T47D (cell line): ENCODE data around the gene NCAPG.

Source experiments
- DNase-seq, 2 experiments: peaks; one replicate each; pipeline versions ENCODE4 v3.0.0 to v3.0.0-alpha.2; 2011 to 2012; ENCODE audit warnings: low read depth in 1 of 2, low spot score in 1 of 2
- JUND ChIP-seq: IDR thresholded peaks from 2 replicates; pipeline ENCODE4 v1.6.1; 2012; ENCODE audit warnings: low read depth
- in situ Hi-C: cut with HindIII; loops from 2 replicates; pipeline ENCODE4 v1.10.0; 2016; ENCODE audit warnings: low sequenced_read_pairs, low pct_unique_long_range_greater_than_20kb

Gene NCAPG

DNA sequence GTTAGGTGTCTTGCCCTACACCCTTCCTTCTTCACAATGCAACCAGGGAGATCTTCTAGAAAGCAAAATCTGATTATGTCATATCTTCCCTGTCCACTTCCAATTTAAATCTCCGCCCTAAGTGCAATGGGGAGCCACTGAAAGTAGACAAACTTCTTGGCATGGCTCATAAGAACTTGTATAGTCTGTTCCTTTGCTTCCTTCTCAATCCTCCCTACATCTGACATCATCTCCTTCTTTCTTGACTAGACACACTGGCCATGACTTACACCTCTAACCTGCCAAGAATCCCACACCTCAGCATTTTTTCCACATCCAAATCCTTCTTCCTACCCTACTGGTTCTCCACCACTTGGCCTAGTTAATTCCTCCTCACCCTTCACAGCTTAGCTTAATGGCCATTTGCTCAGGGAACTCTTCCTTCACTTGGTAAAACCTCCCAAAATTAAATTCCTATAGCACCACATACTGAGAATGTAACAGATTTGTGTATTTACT is 55.1 kb downstream of the NCAPG start:
- in situ Hi-C loops, result no loop called here
- no peak for TF ChIP-seq JUND
- DNase-seq, result no peak

DNA sequence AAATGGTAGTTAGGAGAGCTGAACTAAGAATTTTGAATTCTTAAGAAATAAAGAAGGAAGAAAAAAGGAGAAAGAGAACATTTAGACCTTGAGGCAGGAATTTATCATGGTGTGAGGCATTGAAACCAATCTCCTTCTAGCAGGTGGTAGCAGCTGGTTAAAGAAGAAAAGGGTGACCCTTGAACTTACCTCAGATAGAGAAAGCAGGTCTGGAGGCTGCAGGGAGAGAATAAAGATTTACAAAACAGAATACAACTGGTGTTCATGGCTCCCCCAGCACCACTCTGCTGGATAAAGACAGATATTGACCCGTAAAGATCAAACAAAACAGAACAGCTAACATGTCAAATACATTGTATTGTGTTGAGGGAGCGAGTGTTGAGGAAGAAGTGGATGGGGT is 56.0 kb downstream of the NCAPG start:
- DNase-seq, result no peak
- in situ Hi-C loops, result no loop called here
- TF ChIP-seq JUND, result no peak

DNA sequence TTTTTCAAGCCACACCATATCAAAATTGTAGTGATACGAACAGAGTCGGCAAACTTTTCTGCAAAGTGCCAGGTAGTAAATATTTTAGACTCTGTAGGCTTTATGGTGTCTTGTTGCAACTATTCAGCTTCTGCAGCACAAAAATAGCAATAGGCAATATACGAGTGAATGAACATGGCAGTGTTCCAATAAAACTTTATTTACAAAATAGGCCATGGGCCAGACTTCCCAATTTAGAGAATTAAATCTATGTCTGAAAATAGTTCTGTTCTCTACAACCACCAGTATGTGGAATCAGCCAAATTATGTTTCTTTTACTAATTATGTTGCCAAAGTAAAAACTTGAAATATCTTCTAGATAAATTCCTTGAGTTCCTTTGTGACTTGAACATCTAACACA is 56.5 kb downstream of the NCAPG start:
- DNase-seq, result no peak
- no peak for TF ChIP-seq JUND
- in situ Hi-C loops, result no loop called here

DNA sequence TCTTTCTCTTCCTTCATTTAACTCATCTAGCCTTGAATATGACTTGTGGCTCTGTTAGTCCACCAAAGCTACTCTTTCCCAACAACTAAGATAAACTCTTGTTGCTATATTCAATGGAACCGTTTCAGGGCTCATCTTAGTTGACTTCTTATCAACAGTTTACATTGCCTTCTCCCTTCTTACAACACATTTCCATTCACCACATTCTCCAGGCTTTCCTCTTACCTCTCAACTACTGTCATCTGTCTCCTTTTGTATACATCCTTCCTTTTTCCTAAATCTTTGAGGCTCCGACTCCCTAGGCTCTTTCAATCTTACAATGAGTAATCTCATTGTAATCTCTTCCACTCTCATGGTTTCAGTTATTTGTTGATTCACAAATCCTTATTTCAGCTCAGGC is 58.5 kb downstream of the NCAPG start:
- in situ Hi-C loops, result no loop called here
- no peak for DNase-seq
- TF ChIP-seq JUND, result no peak

DNA sequence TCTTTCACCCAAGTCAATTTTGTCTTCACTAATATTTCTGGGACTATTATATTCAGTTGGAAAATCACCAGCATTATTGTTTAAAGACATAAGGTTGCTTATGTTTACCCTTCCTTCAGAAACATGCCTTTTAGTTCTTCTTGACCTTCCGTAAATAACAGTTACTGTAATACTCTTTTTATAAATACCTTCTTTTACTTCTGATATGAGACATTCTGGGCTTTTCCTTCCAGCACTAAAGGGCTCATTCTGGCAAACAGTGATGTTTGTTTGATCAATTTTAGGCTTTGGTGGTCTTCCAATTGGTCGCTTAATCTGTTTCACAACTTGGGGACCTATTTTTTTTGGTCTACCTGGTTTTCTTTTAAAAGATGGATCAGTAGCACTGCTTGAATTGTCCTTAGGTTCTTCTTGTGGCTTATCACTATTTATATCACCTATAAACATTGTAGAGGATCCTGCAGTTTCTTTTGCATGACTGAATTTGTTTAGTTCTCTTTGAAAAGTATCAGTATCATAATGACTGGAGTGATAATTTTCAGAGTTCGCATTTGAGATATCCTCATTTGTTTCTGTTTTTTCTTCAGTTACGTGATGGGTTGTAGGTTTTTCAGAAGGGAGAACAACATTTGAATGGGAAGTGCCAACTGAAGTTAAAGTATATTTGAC is 64.8 kb downstream of the NCAPG start:
- in situ Hi-C loops, result no loop called here
- DNase-seq, result no peak
- no peak for TF ChIP-seq JUND

DNA sequence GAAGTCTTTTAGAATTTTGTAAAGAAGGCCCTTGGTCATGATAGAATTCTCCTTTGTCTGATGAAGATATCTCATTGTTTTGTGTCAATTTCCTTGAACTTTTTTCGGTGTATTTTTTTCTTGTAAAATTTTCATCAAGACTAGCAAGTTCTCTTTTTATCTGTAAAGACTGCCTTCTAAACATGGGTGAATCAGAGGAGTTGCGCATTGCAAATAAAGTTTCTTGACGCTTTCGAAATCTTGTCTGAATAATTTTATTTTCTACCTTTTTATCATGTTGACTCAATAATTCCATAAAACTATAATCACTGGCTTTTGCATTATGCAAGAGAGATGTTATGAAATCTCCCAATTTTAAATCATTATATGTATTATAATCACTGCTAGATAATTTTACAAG is 66.2 kb downstream of the NCAPG start:
- DNase-seq, result no peak
- no peak for TF ChIP-seq JUND
- in situ Hi-C loops, result no loop called here

DNA sequence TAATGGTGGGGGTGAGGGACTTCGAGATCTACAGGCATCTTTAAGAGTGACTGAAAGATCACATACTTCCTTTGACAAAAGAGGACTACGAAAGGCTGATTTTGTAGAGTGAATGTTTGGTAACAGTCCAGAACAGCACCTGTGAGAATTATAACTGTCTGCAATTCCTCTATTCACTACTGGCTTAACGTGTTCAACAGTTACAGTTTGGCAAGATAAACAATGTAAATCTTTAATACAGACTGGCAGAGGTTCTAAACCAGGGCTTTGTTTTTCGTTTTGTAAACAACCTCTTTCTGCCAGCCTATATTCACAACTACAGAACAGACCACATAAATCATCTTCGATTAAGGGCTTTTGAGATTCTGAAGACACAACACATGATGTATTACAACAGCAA is 66.9 kb downstream of the NCAPG start:
- no peak for TF ChIP-seq JUND
- no peak for DNase-seq
- in situ Hi-C loops, result no loop called here

DNA sequence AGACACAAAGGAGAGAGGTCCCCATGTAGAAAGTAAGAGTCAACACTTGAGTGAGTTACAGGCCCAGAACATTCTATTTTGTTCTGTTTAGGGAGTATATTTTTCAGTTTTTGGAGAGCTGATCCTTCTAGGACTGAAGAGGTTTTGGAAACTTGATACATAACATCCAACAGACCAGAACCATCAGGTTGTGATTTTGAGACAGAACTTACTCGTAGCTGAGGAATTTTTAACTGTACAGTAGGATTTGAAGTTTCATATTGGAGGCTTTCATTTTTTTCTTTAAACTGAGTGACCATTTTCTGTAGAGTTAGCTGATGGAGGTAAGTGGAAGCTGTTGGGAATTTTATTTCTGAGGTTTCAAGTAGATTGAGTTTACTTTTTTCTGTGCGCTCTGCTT is 73.3 kb downstream of the NCAPG start:
- DNase-seq, result no peak

DNA sequence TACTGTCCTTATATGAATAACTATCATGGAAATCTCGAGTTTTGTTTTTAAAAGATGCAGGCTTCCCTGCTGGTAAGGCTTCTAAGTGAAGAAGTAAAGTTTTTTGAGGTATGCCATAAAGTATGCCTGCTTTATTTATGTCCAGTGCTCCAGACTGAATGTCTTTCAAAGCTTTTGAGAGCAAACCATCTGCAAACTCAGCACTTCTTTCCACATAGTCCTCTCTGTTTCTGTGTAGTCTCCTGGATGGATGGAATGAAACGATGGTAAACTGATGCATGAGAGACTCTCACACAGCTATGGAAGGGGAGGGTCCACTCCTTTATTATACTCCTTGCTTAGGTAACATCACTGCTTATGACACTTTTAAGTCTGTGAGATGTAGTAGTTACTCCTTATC is 73.7 kb downstream of the NCAPG start:
- in situ Hi-C loops, result no loop called here
- TF ChIP-seq JUND, result no peak
- DNase-seq, result no peak

More for the DNA sequence above, 73.3 kb downstream of the NCAPG start:
- no peak for TF ChIP-seq JUND
- in situ Hi-C loops, result no loop called here

DNA sequence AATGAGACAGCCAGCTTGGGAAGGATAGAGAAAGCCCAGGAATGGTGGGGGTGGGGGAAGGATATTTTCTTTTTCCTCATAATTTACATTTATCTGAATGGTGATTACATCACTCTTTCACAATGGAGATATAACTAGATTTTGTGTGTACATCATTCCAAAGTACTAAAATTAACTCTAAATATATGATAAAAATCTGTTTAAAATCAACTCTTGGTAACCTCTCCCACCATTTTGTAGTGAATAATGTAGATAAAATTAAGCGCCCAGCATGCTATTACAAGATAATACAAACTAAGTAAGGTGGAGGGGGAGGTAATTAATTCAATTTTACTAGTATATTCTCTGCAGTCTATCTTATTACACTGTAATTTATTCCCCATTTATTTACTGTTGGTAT is 78.9 kb downstream of the NCAPG start:
- in situ Hi-C loops, result no loop called here
- TF ChIP-seq JUND, result no peak
- DNase-seq, result no peak

DNA sequence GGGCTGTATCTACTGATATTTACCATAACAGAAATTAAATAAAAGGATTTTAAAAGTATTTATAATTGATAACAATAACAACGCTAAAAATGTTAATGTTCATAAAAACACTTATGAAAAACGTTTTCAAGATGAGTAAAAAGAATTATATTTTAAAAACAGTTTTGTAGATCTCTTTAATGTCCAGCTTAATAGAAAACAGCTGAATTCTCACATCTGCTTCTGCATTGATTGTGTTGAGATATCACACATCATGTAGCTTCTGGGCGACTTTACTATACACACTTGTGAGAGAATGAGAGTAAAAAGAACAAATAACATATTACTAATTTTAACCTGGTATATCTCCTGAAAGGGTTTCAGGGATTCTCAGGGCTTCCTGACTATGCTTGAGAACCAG is 83.6 kb downstream of the NCAPG start:
- no peak for DNase-seq
- in situ Hi-C loops, result no loop called here
- TF ChIP-seq JUND, result no peak
